Bronchial epithelial cell (primary cell): ENCODE results near the gene ACACB. TPM values are rescaled to one million over a fixed set of nuclear protein-coding genes. Genes with fewer than 3 reads are reported as not detected.

Experiments used
- DNase-seq: peaks from one replicate; pipeline ENCODE4 v3.0.0-alpha.2; 2010; ENCODE audit warnings: low read depth
- FAIRE-seq: peaks from 2 replicates; lab custom pipeline; 2011; peaks lifted over from hg19 to GRCh38; lab: Jason Lieb, UNC
- H3K27me3 ChIP-seq: 2 replicates; pipeline ENCODE4 v1.5.1; 2011; ENCODE audit warnings: low read length; ENCODE audit not compliant: control insufficient read depth, insufficient read depth
- H3K36me3 ChIP-seq: 2 replicates; pipeline ENCODE4 v1.5.1; 2011; ENCODE audit warnings: low read length; ENCODE audit not compliant: control insufficient read depth, insufficient read depth
- H3K4me3 ChIP-seq: 2 replicates; pipeline ENCODE4 v1.5.1; 2011; ENCODE audit warnings: mild to moderate bottlenecking, low read depth, low read length, control low read depth
- CTCF ChIP-seq: IDR thresholded peaks from 2 replicates; pipeline ENCODE4 v1.5.1; 2011; ENCODE audit warnings: mild to moderate bottlenecking, moderate library complexity, low read length, control low read depth, inconsistent platforms; ENCODE audit not compliant: insufficient read depth, severe bottlenecking
- total RNA-seq: library from RNA; depleted of rRNA; stranded (reverse); fragments of >200 nt; gene quantifications from 2 replicates; pipeline ENCODE4 v1.2.1, GENCODE V29; 2014

The ACACB gene
- total RNA-seq, 1 donor from 2014 or later, result 0.79 TPM

GRCh38 chr12:109093022-109093918 is 23.1 kb upstream of the ACACB start, which contains the start of gene ALKBH2:
ALKBH2 (minus strand) TSS chr12:109093472; CDS start chr12:109092786, 686 bp downstream.
- DNase-seq, result peak; percentile 75
- H3K27me3 ChIP-seq, result no peaks in the 10 kb centered on the region
- FAIRE-seq, result peak; percentile 40
- peaks cover 10% of the 10 kb centered on the region for H3K36me3 ChIP-seq
- peak; percentile 100 for TF ChIP-seq CTCF
- H3K4me3 ChIP-seq, result peak within 1 kb of the TSS; percentile 54

DNA sequence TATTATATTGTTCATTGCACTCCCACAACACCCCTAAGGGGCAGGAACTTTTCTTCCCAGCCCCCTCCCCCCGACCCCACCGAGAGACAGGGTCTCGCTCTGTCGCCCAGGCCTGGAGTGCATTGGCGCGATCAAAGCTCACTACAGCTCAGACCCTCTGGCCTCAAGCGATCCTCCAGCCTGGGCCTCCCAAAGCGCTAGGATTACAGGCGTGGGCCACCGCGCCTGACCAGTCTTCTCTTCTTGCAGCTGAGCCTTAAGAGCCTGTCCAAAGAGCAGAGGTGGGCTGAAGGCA is 19.3 kb upstream of the ACACB start:
- FAIRE-seq (no peak), DNase-seq (no peak)
- H3K27me3 ChIP-seq, result no peaks in the 10 kb centered on the region
- no peak for TF ChIP-seq CTCF
- no peak overlapping the region for H3K4me3 ChIP-seq
- H3K36me3 ChIP-seq, result peaks cover 1% of the 10 kb centered on the region

GRCh38 chr12:109097435-109098182 is 18.8 kb upstream of the ACACB start, which contains the start of gene UNG:
UNG (plus strand) TSS chr12:109097597; CDS start chr12:109097680, 83 bp downstream.
- no peak for FAIRE-seq
- DNase-seq, result peak; percentile 82
- no peaks in the 10 kb centered on the region for H3K36me3 ChIP-seq
- no peaks in the 10 kb centered on the region for H3K27me3 ChIP-seq
- H3K4me3 ChIP-seq, result peak within 1 kb of the TSS; percentile 62
- TF ChIP-seq CTCF, result no peak

DNA sequence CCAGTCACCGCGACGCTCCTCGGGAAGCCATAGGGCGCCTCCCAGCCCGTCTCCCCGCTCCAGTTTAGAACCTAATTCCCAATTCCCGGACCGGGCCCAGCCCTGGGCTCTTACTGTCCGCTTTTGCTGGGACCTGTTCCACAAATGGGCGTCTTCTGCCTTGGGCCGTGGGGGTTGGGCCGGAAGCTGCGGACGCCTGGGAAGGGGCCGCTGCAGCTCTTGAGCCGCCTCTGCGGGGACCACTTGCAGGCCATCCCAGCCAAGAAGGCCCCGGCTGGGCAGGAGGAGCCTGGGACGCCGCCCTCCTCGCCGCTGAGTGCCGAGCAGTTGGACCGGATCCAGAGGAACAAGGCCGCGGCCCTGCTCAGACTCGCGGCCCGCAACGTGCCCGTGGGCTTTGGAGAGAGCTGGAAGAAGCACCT is 18.2 kb upstream of the ACACB start:
- Histone ChIP-seq H3K27me3 (no peaks in the 10 kb centered on the region), H3K36me3 (no peaks in the 10 kb centered on the region), H3K4me3 (peak overlapping the region; percentile 62)
- DNase-seq (peak; percentile 41), FAIRE-seq (no peak)
- no peak for TF ChIP-seq CTCF

- Histone ChIP-seq H3K27me3 (no peaks in the 10 kb centered on the region), H3K4me3 (peak overlapping the region; percentile 62), H3K36me3 (no peaks in the 10 kb centered on the region)
- no peak for FAIRE-seq
- DNase-seq, result peak; percentile 12
- TF ChIP-seq CTCF, result no peak
Observed at GRCh38 chr12:109098651-109099050, 17.7 kb upstream of the ACACB start.
